ENCODE measurements around the gene TMEM63B. TPM values are rescaled to one million over a fixed set of nuclear protein-coding genes. Genes with fewer than 3 reads are reported as not detected.

Gene TMEM63B
- total and polyA plus RNA-seq, 2 of the 8 experiments (the other 6 are each of a cell fraction or from before 2014, with no cell fraction given) = 61.1 to 96.8 TPM

DNA sequence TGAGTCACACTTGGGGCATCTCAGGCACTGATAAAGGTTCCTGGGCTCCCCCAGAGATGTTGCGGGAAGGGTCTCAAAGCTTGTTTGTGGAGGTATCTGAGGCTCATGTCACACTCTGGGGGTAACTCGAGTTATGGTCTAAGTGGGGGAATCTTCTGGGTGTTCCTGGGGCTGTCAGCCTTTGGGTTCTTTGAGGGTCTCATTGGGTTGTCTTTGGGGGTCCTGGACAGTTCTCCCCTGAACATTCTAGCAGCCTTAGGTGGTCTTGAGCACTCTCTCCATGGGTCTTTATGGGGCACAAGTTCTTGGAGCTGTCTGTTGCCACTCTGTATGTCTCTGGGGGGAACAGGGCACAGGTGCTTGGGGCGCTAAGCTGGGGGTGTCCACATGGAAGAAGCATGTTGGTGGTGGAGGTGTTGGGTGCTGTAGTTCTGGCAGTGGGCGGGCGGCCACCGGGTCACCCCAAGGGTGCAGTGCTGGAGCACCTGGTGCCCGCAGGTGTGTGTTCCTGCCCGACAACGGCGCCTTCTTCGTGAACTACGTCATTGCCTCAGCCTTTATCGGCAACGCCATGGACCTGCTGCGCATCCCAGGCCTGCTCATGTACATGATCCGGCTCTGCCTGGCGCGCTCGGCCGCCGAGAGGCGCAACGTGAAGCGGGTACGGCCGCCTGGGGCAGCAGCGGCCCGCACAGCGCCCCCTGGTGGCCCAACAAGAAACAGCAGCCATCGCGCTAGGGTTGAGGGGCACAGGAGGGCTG, 24.2 kb downstream of the TMEM63B start:
- Histone ChIP-seq H4K8ac (ENCODE audit: extremely low read depth, insufficient read depth, low read length) (no peak overlapping the region; the same call in 1 of the 2 replicates), H3K9ac (replicated peaks in 1 of 4; ENCODE audit: extremely low read depth in 1 of 4, low read depth in 3 of 4, low read length in 3 of 4) (no peak overlapping the region), H3K79me2 (ENCODE audit: control insufficient read depth in 1 of 2, insufficient read depth in 2 of 2, low read length in 2 of 2) (no peaks in the 10 kb centered on the region), H3K4me3 (ENCODE audit: extremely low read depth in 1 of 4, insufficient read depth in 2 of 4, low read depth in 3 of 4, low read length in 4 of 4) (no peak overlapping the region), H3K9me3 (ENCODE audit: insufficient read depth in 2 of 2, low read depth in 1 of 2, low read length in 1 of 2) (no peaks in the 10 kb centered on the region), H4K20me1 (replicated peaks in 1 of 2; ENCODE audit: control insufficient read depth in 1 of 2, insufficient read depth in 2 of 2, low read length in 2 of 2) (peaks cover 2 to 3% of the 10 kb centered on the region in 2 experiments), H3K56ac (replicated peaks; ENCODE audit: insufficient read length, low read depth, low read length) (no peak overlapping the region), H2AK5ac (ENCODE audit: low read depth, low read length) (no peak overlapping the region), H3K79me1 (ENCODE audit: low read depth, low read length) (no peaks in the 10 kb centered on the region), H2BK5ac (ENCODE audit: low read depth, low read length) (no peak overlapping the region; the same call in 1 of the 2 replicates), H3K18ac (ENCODE audit: extremely low read depth, low read length) (no peak overlapping the region), H4K91ac (replicated peaks; ENCODE audit: insufficient read length, low read length) (no peak overlapping the region), H3K4me1 (replicated peaks in 1 of 4; ENCODE audit: control insufficient read depth in 3 of 4, insufficient read depth in 4 of 4, low read length in 3 of 4) (peaks cover 0 to 10% (median 3%) of the 10 kb centered on the region in 4 experiments; a peak in 5 of 7 replicates), H3K36me3 (ENCODE audit: control insufficient read depth in 2 of 4, insufficient read depth in 4 of 4, low read length in 3 of 4) (peaks cover 10 to 28% (median 22%) of the 10 kb centered on the region in 4 experiments; a peak in 7 of 8 replicates), H3K23ac (ENCODE audit: insufficient read length) (no peak overlapping the region), H3K27me3 (replicated peaks in 1 of 4; ENCODE audit: control insufficient read depth in 3 of 4, extremely low read depth in 1 of 4, insufficient read depth in 3 of 4, low read length in 3 of 4) (no peaks in the 10 kb centered on the region), H3K23me2 (ENCODE audit: low read depth, low read length) (no peaks in the 10 kb centered on the region), H3K4ac (replicated peaks; ENCODE audit: insufficient read length, low read depth, low read length) (no peak overlapping the region), H3K14ac (ENCODE audit: insufficient read length) (no peak overlapping the region), H4K5ac (ENCODE audit: insufficient read length, low read depth, low read length) (no peak overlapping the region), H2AFZ (ENCODE audit: low read length) (no peak overlapping the region), H3K27ac (ENCODE audit: low read depth, low read length) (no peak overlapping the region), H3K4me2 (ENCODE audit: insufficient read depth in 1 of 2, low read depth in 2 of 2, low read length in 2 of 2) (no peak overlapping the region), H2BK12ac (ENCODE audit: low read depth, low read length) (no peak overlapping the region), H2BK15ac (ENCODE audit: low read length) (no peak overlapping the region), H2BK20ac (ENCODE audit: low read length) (no peak overlapping the region), H2BK120ac (replicated peaks; ENCODE audit: low read depth, low read length) (no peak overlapping the region)
- 36% methylated on average over 31 of the region's 31 CpGs; no CpG with 5 or more reads in 1 of the 2 experiments for WGBS, 2 experiments (ENCODE audit: extremely low coverage in 1 of 2, insufficient coverage in 1 of 2, insufficient read length in 1 of 2, insufficient replicate concordance in 2 of 2, low coverage in 1 of 2, low lambda C conversion rate in 2 of 2, missing lambda C conversion rate in 1 of 2)
- peak; percentile 61 to 99 for DNase-seq (ENCODE audit: low read depth in 1 of 2, low spot score in 2 of 2)
- ChIA-PET POLR2A (ENCODE audit: partially characterized antibody) (interaction anchor here (1.2 kb wide), 2 partner anchors 95 to 100 kb away, joined by 3 read pairs; partner anchors contain the start of gene HSP90AB1), CTCF (ENCODE audit: partially characterized antibody) (interaction anchor here (0.6 to 3.0 kb wide), 14 partner anchors 16 to 83 kb away, joined by 3 to 28 read pairs (median 4); no protein-coding TSS in a partner anchor)
- FAIRE-seq = no peak
- TF ChIP-seq SIX5 (IDR thresholded peaks at IDR 0.05; ENCODE audit: low read depth, low read length) = no peak
- TF ChIP-seq SP2 (IDR thresholded peaks at IDR 0.05; ENCODE audit: low read length) = no peak
- peak; percentile 49; the same call in 1 of the 2 replicates for TF ChIP-seq JUND (IDR thresholded peaks at IDR 0.05; ENCODE audit: low read length)
- TF ChIP-seq HDAC2 (IDR thresholded peaks at IDR 0.05; ENCODE audit: borderline replicate concordance in 1 of 2, low read depth in 2 of 2, low read length in 2 of 2) = no peak
- TF ChIP-seq CHD2 (IDR thresholded peaks at IDR 0.05; ENCODE audit: low read length) = 0 out of 2 replicates have a peak, but pooled peaks have one; percentile 28
- TF ChIP-seq RFX5 (IDR thresholded peaks at IDR 0.05; ENCODE audit: borderline replicate concordance, low read depth, low read length) = no peak
- no peak for TF ChIP-seq HDAC6 (IDR thresholded peaks at IDR 0.05; ENCODE audit: low read depth, low read length)
- peak; percentile 65; the same call in 1 of the 2 replicates for TF ChIP-seq TBP (IDR thresholded peaks at IDR 0.05; ENCODE audit: low read depth, low read length)
- TF ChIP-seq PHF8 (conservative IDR thresholded peaks at IDR 0.05; ENCODE audit: low read depth, low read length) = no peak
- no peak for TF ChIP-seq FOSL1 (IDR thresholded peaks at IDR 0.05; ENCODE audit: insufficient read depth, low read depth, low read length)
- no peak for TF ChIP-seq NRF1 (IDR thresholded peaks at IDR 0.05; ENCODE audit: low read depth, low read length)
- no peak for TF ChIP-seq SIRT6 (IDR thresholded peaks at IDR 0.05; ENCODE audit: low read length)
- TF ChIP-seq KDM5A (IDR thresholded peaks at IDR 0.05; ENCODE audit: low read length) = no peak

All from H1 (cell line).